IPS-15b (cell line): ENCODE measurements around the gene HSPA8.

Experiments used
- H3K27me3 ChIP-seq: one replicate; pipeline ENCODE4 v1.6.1; 2013; ENCODE audit warnings: low read length; ENCODE audit not compliant: control insufficient read depth, insufficient read depth
- H3K36me3 ChIP-seq: one replicate; pipeline ENCODE4 v1.6.1; 2013; ENCODE audit warnings: low read length; ENCODE audit not compliant: control insufficient read depth, insufficient read depth
- H3K4me1 ChIP-seq: one replicate; pipeline ENCODE4 v1.6.1; 2013; ENCODE audit warnings: mild to moderate bottlenecking, low read length; ENCODE audit not compliant: control insufficient read depth, insufficient read depth
- H3K4me3 ChIP-seq: one replicate; pipeline ENCODE4 v1.5.1; 2013; ENCODE audit warnings: low read depth, low read length
- H3K9ac ChIP-seq: one replicate; pipeline ENCODE4 v1.6.1; 2013; ENCODE audit warnings: low read depth, mild to moderate bottlenecking, low read length
- H3K9me3 ChIP-seq: one replicate; pipeline ENCODE4 v1.6.1; 2013; ENCODE audit warnings: mild to moderate bottlenecking, low read length; ENCODE audit not compliant: control insufficient read depth, insufficient read depth

HSPA8 gene

GRCh38 chr11:123055191-123055901 lies 6.6 kb downstream of the HSPA8 start:
- no peaks in the 10 kb centered on the region for H3K9me3 ChIP-seq
- H3K4me1 ChIP-seq = no peaks in the 10 kb centered on the region
- H3K4me3 ChIP-seq = no peak overlapping the region
- no peaks in the 10 kb centered on the region for H3K27me3 ChIP-seq
- peaks cover 43% of the 10 kb centered on the region for H3K36me3 ChIP-seq
- H3K9ac ChIP-seq = no peak overlapping the region

GRCh38 chr11:123054301-123055065 lies 7.5 kb downstream of the HSPA8 start:
- H3K9ac ChIP-seq = no peak overlapping the region
- H3K27me3 ChIP-seq = no peaks in the 10 kb centered on the region
- H3K36me3 ChIP-seq = peaks cover 35% of the 10 kb centered on the region
- H3K4me1 ChIP-seq = no peaks in the 10 kb centered on the region
- H3K4me3 ChIP-seq = no peak overlapping the region
- no peaks in the 10 kb centered on the region for H3K9me3 ChIP-seq

DNA sequence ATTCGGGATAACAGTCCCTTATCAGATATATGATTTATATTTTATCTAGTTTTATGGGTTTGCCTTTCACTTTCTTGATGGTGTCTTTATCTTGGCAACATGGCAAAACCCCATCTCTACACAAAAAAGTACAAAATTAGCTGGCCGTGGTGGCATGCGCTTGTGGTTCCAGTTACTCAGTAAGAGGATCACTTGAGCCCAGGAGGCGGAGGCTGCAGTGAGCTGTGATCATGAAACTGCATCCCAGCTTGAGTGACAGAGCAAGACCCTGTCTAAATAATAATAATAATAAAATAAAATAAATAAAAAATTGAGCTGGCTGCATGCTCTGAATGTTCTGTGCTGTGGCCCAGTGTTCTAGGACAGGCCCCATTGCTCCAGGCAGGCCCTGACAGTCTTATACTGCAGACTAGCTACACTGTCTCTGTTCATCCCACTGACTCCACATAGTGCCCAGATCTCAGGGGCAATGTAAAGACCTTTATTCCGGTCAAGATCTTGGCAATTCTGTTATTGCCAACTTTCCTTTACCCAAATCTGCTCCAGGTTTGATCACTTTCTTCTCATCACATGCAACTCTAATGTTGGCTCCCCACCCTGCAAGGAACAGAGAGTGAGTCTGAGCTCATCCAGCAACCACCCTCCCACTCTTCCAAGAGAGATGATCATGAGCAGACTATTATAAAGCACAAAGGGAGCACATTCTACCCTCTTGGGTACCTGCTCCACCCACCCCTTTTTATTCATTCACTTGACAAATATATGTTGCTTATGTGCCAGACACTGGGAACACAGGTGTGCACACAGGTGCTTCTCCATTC lies 8.8 kb downstream of the HSPA8 start:
- H3K4me1 ChIP-seq = no peaks in the 10 kb centered on the region
- H3K27me3 ChIP-seq = no peaks in the 10 kb centered on the region
- H3K9me3 ChIP-seq = no peaks in the 10 kb centered on the region
- H3K9ac ChIP-seq = no peak overlapping the region
- peaks cover 22% of the 10 kb centered on the region for H3K36me3 ChIP-seq
- no peak overlapping the region for H3K4me3 ChIP-seq

DNA sequence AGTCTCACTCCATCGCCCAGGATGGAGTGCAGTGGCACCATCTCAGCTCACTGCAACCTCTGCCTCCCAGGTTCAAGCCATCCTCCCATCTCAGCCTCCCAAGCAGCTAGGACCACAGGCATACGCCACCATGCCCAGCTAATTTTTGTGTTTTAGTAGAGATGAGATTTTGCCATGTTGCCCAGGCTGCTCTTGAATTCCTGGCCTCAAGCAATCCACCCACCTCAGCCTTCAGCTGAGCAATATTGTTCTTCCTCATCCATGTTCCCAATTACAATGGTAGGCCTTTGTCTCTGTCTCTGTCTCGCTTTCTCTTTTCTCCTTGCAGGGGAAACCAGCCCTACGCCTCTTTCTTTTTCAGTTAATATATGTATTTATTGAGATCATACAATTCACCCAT lies 10.3 kb downstream of the HSPA8 start:
- Histone ChIP-seq H3K9ac (no peak overlapping the region), H3K36me3 (peaks cover 7% of the 10 kb centered on the region), H3K4me1 (no peaks in the 10 kb centered on the region), H3K4me3 (no peak overlapping the region), H3K27me3 (no peaks in the 10 kb centered on the region), H3K9me3 (no peaks in the 10 kb centered on the region)

- no peaks in the 10 kb centered on the region for H3K9me3 ChIP-seq
- H3K4me3 ChIP-seq = no peak overlapping the region
- H3K9ac ChIP-seq = no peak overlapping the region
- no peaks in the 10 kb centered on the region for H3K4me1 ChIP-seq
- no peaks in the 10 kb centered on the region for H3K27me3 ChIP-seq
- peaks cover 2% of the 10 kb centered on the region for H3K36me3 ChIP-seq
Observed at GRCh38 chr11:123051146-123051545, 10.8 kb downstream of the HSPA8 start.

DNA sequence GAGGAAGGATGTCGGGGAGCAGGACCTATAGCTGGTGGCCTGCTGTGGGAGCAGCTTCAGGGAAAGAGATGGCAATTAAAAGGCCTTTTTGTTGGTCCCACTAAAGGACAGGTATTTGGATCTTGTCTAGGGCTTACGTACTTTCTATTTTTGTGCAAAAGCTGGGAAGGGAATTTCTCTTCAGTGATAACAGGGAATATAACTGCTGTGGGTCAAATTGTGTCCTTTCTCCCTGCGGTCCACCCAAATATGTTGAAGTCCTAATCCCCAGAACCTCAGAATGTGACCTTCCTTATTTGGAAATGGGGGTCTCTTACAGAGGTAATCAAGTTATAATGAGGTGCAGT lies 14.0 kb downstream of the HSPA8 start:
- no peaks in the 10 kb centered on the region for H3K9me3 ChIP-seq
- no peaks in the 10 kb centered on the region for H3K4me1 ChIP-seq
- no peaks in the 10 kb centered on the region for H3K27me3 ChIP-seq
- no peak overlapping the region for H3K9ac ChIP-seq
- H3K4me3 ChIP-seq = no peak overlapping the region
- H3K36me3 ChIP-seq = no peaks in the 10 kb centered on the region

GRCh38 chr11:123047266-123047946 lies 14.5 kb downstream of the HSPA8 start:
- H3K4me3 ChIP-seq = no peak overlapping the region
- no peaks in the 10 kb centered on the region for H3K36me3 ChIP-seq
- H3K4me1 ChIP-seq = no peaks in the 10 kb centered on the region
- no peak overlapping the region for H3K9ac ChIP-seq
- no peaks in the 10 kb centered on the region for H3K27me3 ChIP-seq
- H3K9me3 ChIP-seq = no peaks in the 10 kb centered on the region

DNA sequence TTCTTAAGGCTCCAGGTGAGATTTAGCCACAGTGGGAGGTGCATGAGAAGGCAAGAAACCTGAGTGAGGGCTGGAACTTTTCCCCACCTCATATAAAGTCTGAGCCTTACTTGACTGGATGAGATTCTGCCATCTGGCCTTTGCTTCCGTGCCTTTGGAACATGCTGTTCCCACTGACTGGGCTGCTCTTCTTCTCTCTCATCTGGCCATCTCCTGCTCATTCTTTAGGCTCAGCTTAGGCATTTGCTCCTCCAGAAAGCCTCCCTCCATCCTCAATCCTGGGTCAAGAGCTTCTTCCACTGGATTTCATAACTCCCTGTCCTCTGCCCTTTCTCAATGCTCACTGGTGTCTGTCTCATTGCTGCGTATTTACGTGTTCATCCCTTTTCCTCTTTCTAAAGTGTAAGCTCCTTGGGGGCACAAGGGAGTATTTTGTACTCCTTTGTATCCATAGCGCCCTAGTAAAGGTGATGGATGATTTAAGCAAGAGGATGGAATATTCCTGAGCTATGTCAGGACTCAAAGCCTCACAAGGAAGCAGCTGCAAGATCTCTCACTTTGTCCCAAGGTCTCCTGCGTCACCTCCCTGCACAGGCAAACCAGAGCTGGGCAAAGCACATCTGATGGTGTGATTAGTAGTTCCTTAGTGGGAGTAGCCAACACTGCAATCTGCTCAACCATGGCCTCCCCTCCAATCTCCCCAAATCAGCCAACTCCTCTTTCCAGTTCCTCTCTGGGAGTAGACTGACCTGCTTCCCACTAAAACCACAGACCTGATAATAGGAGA lies 15.3 kb downstream of the HSPA8 start:
- Histone ChIP-seq H3K4me3 (no peak overlapping the region), H3K9ac (no peak overlapping the region), H3K4me1 (no peaks in the 10 kb centered on the region), H3K36me3 (no peaks in the 10 kb centered on the region), H3K9me3 (no peaks in the 10 kb centered on the region), H3K27me3 (no peaks in the 10 kb centered on the region)

DNA sequence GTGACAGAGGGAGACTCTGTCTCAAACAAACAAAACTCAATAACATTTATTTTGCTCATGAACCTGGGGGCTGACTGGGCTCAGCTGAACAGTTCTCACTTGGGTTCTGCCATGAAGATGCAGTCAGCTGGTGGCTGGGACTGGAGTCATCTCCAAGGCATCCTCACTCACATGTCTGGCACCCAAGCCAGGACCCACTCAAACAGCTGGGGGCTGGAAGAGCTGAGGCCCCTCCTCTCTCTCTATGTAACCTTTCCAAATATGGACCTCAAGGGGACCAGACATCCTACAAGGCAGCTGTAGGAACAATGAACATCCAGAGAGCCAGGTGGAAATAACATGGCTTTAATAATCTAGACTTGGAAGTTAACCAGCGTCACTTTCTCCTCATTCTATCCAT lies 16.8 kb downstream of the HSPA8 start:
- Histone ChIP-seq H3K36me3 (no peaks in the 10 kb centered on the region), H3K4me3 (no peak overlapping the region), H3K27me3 (no peaks in the 10 kb centered on the region), H3K9me3 (no peaks in the 10 kb centered on the region), H3K9ac (no peak overlapping the region), H3K4me1 (no peaks in the 10 kb centered on the region)

GRCh38 chr11:123041185-123041584 lies 20.8 kb downstream of the HSPA8 start:
- Histone ChIP-seq H3K4me3 (no peak overlapping the region), H3K36me3 (no peaks in the 10 kb centered on the region), H3K9ac (no peak overlapping the region), H3K27me3 (no peaks in the 10 kb centered on the region), H3K9me3 (no peaks in the 10 kb centered on the region), H3K4me1 (no peaks in the 10 kb centered on the region)

DNA sequence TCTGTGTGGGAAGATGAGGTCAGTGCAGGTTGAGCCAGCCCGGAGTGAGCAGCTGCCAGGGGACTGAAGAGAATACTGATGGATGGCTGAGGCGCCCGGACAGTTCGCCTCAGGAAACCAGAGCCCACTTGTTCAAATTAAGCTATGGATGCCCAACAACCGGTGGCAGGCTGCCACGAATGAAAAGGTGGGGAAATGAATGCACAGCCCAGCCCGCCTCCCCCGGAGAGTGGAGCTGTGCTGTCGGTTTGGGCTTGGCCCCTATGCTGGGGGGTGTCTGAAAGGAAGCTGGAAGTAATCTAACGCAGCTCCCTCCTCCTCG lies 21.9 kb downstream of the HSPA8 start:
- H3K9ac ChIP-seq = no peak overlapping the region
- H3K4me3 ChIP-seq = no peak overlapping the region
- H3K27me3 ChIP-seq = no peaks in the 10 kb centered on the region
- H3K9me3 ChIP-seq = no peaks in the 10 kb centered on the region
- H3K36me3 ChIP-seq = no peaks in the 10 kb centered on the region
- no peaks in the 10 kb centered on the region for H3K4me1 ChIP-seq
